NT2/D1 (cell line): ENCODE measurements around the gene SPTLC2.

Experiments used
- SUZ12 ChIP-seq: IDR thresholded peaks from 2 replicates; pipeline ENCODE4 v1.6.1; 2011; ENCODE audit not compliant: insufficient read length, insufficient read depth; ENCODE audit errors: extremely low read depth
- YY1 ChIP-seq: IDR thresholded peaks from 2 replicates; pipeline ENCODE4 v1.6.1; 2011; ENCODE audit not compliant: insufficient read length, insufficient read depth

GRCh38 chr14:77584809-77585208 is 31.6 kb downstream of the SPTLC2 start:
- TF ChIP-seq YY1 = no peak
- TF ChIP-seq SUZ12 = no peak
